Endodermal cell (in vitro differentiated cells): ENCODE measurements around the gene CEP83. TPM values are rescaled to one million over a fixed set of nuclear protein-coding genes. Genes with fewer than 3 reads are reported as not detected.

Source experiments
- DNase-seq: peaks from one replicate; pipeline ENCODE4 v3.0.0-alpha.2; 2017
- H3K27ac ChIP-seq: 2 replicates; pipeline ENCODE4 v1.5.1; 2013; ENCODE audit warnings: mild to moderate bottlenecking, low read depth, low read length, moderate library complexity
- H3K27me3 ChIP-seq: 2 replicates; pipeline ENCODE4 v1.6.1; 2013; ENCODE audit warnings: mild to moderate bottlenecking, low read length, moderate library complexity; ENCODE audit not compliant: insufficient read depth, control insufficient read depth, poor library complexity, severe bottlenecking
- H3K36me3 ChIP-seq: 2 replicates; pipeline ENCODE4 v1.7.0; 2013; ENCODE audit warnings: mild to moderate bottlenecking, low read length, moderate library complexity; ENCODE audit not compliant: control insufficient read depth, insufficient read depth
- H3K4me1 ChIP-seq: one replicate; pipeline ENCODE4 v1.7.0; 2013; ENCODE audit warnings: low read length; ENCODE audit not compliant: control insufficient read depth, insufficient read depth
- H3K4me3 ChIP-seq: 2 replicates; pipeline ENCODE4 v1.5.1; 2013; ENCODE audit warnings: mild to moderate bottlenecking, low read length, moderate library complexity
- H3K9ac ChIP-seq: 2 replicates; pipeline ENCODE4 v1.6.1; 2013; ENCODE audit warnings: mild to moderate bottlenecking, low read length, moderate library complexity; ENCODE audit not compliant: poor library complexity, severe bottlenecking; ENCODE audit errors: extremely low read depth
- H3K9me3 ChIP-seq: 2 replicates; pipeline ENCODE4 v1.6.1; 2013; ENCODE audit warnings: mild to moderate bottlenecking, low read length, moderate library complexity; ENCODE audit not compliant: control insufficient read depth
- H3K27ac Mint-ChIP-seq: 2 replicates; pipeline ENCODE4 v1.8.0; 2020; ENCODE audit warnings: mixed read lengths
- H3K27me3 Mint-ChIP-seq: 2 replicates; pipeline ENCODE4 v1.8.0; 2021; ENCODE audit warnings: mild to moderate bottlenecking, mixed read lengths; ENCODE audit not compliant: insufficient read depth
- H3K36me3 Mint-ChIP-seq: 2 replicates; pipeline ENCODE4 v1.8.0; 2020; ENCODE audit warnings: low read depth, mixed read lengths
- H3K4me1 Mint-ChIP-seq: 2 replicates; pipeline ENCODE4 v1.8.0; 2020; ENCODE audit warnings: mixed read lengths
- H3K4me3 Mint-ChIP-seq: 2 replicates; pipeline ENCODE4 v1.8.0; 2020; ENCODE audit warnings: mild to moderate bottlenecking, moderate library complexity, mixed read lengths
- H3K9me3 Mint-ChIP-seq: 2 replicates; pipeline ENCODE4 v1.8.0; 2020; ENCODE audit warnings: mild to moderate bottlenecking, mixed read lengths
- WGBS, 2 experiments: methylation state at CpG; one replicate each; pipeline versions ENCODE4 v1.1.5 to v1.1.7; 2013; ENCODE audit warnings: missing lambda C conversion rate in 2 of 2, mixed read lengths in 1 of 2; ENCODE audit not compliant: insufficient coverage in 1 of 2, insufficient read length in 1 of 2; 5-methylcytosine and 5-hydroxymethylcytosine counted together
- total RNA-seq, 2 donors: library from RNA; stranded (reverse); fragmentation: NEBNext Ultra II Directional in 1 of 2; extraction: Animal tissue kit (Norgen Biotek cat#: 25700) in 1 of 2; gene quantifications; 2 replicates in 1 of 2; 3 replicates in 1 of 2; pipeline ENCODE4 v1.2.1, GENCODE V29; 2021
- TF ChIP-seq, protein P1 (sequence below): fragments of 200-600 bp; sonication (generic); conservative IDR thresholded peaks from 2 replicates; pipeline ENCODE4 v1.5.0; 2021; ENCODE audit warnings: antibody characterized with exemption, mild to moderate bottlenecking

The CEP83 gene
- total RNA-seq, 2 donors from 2014 or later: 28.6 to 36.3 TPM

DNA sequence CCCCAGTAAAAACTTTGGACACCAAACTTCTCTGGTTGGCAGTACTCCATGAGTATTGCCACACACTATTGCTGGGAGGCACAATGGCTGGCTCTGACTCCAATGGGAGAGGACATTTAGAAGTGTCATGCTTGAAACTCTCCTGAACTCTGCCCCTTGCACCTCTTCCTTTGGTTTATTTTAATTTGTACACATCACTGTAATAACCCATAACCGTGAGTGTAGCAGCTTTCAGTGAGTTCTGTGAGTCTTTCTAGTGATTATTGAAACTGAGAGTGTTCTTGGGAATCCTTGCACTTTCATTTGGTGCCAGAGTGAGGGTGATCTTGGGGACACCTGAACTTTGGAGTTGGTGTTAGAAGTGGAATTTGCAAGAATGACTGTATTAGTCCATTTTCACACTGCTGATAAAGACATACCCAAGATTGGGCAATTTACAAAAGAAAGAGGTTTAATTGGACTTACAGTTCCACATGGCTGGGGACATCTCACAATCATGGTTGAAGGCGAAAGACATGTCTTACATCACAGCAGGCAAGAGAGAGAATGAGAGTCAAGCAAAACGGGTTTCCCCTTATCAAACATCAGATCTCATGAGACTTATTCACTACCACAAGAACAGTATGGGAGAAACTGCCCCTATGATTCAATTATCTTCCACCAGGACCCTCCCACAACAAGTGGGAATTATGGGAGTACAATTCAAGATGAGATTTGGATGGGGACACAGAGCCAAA, 41.3 kb upstream of the CEP83 start:
- no peak overlapping the region for H3K4me3 ChIP-seq
- peaks cover 15% of the 10 kb centered on the region for H3K9me3 Mint-ChIP-seq

DNA sequence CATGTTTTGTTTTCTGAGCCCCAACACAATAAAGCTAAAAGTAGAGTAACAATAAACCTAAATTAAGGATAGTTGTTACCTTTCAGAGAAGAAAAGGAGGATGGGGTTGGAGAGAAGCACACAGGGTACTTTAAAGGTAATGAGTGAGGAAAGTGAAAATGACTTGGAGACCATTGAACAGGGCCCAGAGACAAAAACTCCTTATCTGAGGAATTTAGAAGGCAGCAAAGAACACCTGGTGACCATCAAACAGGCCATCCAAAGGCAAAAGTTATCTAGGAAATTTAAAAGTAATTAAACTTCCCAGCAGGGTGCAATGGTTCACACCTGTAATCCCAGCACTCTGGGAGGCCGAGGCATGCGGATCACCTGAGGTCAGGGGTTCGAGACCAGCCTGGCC, 39.0 kb upstream of the CEP83 start:
- H3K27me3 Mint-ChIP-seq: peaks cover 31% of the 10 kb centered on the region
- peaks cover 15% of the 10 kb centered on the region for H3K9me3 Mint-ChIP-seq
- 63 to 77% methylated on average over 2 to 3 of the region's 3 CpGs for WGBS, 2 experiments
- Histone ChIP-seq H3K4me3 (peak overlapping the region; percentile 10), H3K27me3 (peaks cover 21% of the 10 kb centered on the region), H3K9me3 (no peaks in the 10 kb centered on the region), H3K9ac (peak overlapping the region; percentile 62), H3K27ac (peak overlapping the region; percentile 13), H3K36me3 (no peaks in the 10 kb centered on the region), H3K4me1 (peaks cover 5% of the 10 kb centered on the region)
- no peak overlapping the region for H3K4me3 Mint-ChIP-seq
- no peaks in the 10 kb centered on the region for H3K36me3 Mint-ChIP-seq
- TF ChIP-seq, protein P1, sequence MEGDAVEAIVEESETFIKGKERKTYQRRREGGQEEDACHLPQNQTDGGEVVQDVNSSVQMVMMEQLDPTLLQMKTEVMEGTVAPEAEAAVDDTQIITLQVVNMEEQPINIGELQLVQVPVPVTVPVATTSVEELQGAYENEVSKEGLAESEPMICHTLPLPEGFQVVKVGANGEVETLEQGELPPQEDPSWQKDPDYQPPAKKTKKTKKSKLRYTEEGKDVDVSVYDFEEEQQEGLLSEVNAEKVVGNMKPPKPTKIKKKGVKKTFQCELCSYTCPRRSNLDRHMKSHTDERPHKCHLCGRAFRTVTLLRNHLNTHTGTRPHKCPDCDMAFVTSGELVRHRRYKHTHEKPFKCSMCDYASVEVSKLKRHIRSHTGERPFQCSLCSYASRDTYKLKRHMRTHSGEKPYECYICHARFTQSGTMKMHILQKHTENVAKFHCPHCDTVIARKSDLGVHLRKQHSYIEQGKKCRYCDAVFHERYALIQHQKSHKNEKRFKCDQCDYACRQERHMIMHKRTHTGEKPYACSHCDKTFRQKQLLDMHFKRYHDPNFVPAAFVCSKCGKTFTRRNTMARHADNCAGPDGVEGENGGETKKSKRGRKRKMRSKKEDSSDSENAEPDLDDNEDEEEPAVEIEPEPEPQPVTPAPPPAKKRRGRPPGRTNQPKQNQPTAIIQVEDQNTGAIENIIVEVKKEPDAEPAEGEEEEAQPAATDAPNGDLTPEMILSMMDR: no peak
- DNase-seq: peak; percentile 54
- H3K4me1 Mint-ChIP-seq: peaks cover 15% of the 10 kb centered on the region
- peak overlapping the region; percentile 93 for H3K27ac Mint-ChIP-seq

More for the DNA sequence above, 41.3 kb upstream of the CEP83 start:
- Histone ChIP-seq H3K9ac (no peak overlapping the region), H3K4me1 (peaks cover 5% of the 10 kb centered on the region), H3K9me3 (no peaks in the 10 kb centered on the region), H3K27ac (no peak overlapping the region), H3K27me3 (peaks cover 31% of the 10 kb centered on the region), H3K36me3 (no peaks in the 10 kb centered on the region)
- 40 to 81% methylated on average over 1 to 3 of the region's 3 CpGs for WGBS, 2 experiments
- H3K36me3 Mint-ChIP-seq: no peaks in the 10 kb centered on the region
- H3K4me3 Mint-ChIP-seq: no peak overlapping the region
- peaks cover 19% of the 10 kb centered on the region for H3K27me3 Mint-ChIP-seq
- H3K4me1 Mint-ChIP-seq: peaks cover 10% of the 10 kb centered on the region
- DNase-seq: no peak
- TF ChIP-seq, protein P1: no peak
- H3K27ac Mint-ChIP-seq: no peak overlapping the region

DNA sequence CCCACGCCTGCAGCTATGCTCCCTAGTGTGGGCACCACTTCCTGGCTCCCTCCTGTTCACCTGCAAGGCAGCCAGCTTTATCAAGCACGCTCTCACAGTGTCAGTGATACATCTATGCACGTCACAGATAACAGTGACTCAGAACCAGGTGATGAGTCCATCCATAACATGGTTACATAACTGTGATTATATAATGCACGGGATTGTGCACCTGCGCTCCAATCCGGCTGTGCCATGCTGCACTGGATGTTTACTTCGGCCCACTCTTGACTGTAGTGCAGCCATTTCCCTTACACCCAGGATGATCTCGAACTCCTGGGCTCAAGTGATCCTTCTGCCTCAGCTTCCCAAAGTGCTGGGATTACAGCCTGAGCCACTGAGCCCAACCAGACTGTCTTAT, 38.4 kb upstream of the CEP83 start:
- H3K9ac ChIP-seq: no peak overlapping the region
- H3K4me1 Mint-ChIP-seq: peaks cover 15% of the 10 kb centered on the region
- H3K4me1 ChIP-seq: peaks cover 5% of the 10 kb centered on the region
- 90 to 95% methylated on average over 7 to 8 of the region's 8 CpGs for WGBS, 2 experiments
- H3K27ac Mint-ChIP-seq: peak overlapping the region; percentile 93
- H3K27me3 ChIP-seq: peaks cover 15% of the 10 kb centered on the region
- H3K4me3 ChIP-seq: peak overlapping the region; percentile 10
- no peaks in the 10 kb centered on the region for H3K36me3 Mint-ChIP-seq
- no peaks in the 10 kb centered on the region for H3K36me3 ChIP-seq
- TF ChIP-seq, protein P1: no peak
- peak overlapping the region; percentile 13 for H3K27ac ChIP-seq
- DNase-seq: peak; percentile 59
- H3K27me3 Mint-ChIP-seq: peaks cover 31% of the 10 kb centered on the region
- no peaks in the 10 kb centered on the region for H3K9me3 ChIP-seq
- H3K9me3 Mint-ChIP-seq: peaks cover 15% of the 10 kb centered on the region
- no peak overlapping the region for H3K4me3 Mint-ChIP-seq
